ENCODE data around the gene PLXNA2.

- TF ChIP-seq CTCF (IDR thresholded peaks at IDR 0.05) = no peak
- no peak for TF ChIP-seq POLR2A (IDR thresholded peaks at IDR 0.05)
Measured at GRCh38 chr1:208192995-208193394, 51.2 kb downstream of the PLXNA2 start.
